Measurements from ENCODE around the gene ADAM17.

The ADAM17 gene

DNA sequence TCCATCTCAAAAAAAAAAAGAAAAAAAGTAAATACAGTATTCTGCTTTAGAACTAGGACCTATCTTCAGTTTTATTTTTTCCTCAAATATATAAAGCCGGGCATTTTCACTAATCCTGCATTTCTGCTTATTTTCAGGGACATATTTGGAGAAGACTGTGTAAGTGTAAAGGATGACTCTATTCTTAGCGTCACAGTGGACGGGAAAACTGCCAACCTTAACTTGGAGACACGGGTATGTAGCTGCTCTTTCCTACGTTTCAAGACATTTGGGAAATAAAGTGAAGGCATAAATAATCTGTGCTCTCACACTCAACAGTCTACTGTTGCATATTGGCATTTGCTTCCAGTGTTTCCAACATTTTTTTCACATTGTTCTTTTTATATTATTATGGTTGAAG lies 84.4 kb downstream of the ADAM17 start:
- no peak for DNase-seq (ENCODE audit: low spot score)

DNA sequence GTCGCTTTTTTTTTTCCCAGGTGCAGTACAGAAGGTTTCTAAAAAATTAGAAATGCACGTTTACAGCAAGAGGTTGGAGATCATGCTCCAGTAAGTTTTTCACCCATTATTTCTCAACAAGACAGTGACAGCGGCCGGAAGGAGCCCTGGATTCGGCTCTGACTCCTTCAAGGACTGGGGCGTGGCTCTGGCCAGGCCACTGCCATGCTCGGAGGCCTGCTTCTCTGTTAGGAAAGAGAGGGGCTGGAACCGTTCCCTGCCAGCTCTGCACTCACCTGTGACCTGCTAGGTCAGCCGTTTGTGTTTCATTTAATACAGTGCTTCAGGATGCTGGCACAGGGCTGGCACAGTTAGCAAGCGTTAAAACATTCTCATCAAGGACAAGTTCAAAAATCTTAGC lies 87.9 kb downstream of the ADAM17 start:
- DNase-seq (ENCODE audit: low spot score): no peak

DNA sequence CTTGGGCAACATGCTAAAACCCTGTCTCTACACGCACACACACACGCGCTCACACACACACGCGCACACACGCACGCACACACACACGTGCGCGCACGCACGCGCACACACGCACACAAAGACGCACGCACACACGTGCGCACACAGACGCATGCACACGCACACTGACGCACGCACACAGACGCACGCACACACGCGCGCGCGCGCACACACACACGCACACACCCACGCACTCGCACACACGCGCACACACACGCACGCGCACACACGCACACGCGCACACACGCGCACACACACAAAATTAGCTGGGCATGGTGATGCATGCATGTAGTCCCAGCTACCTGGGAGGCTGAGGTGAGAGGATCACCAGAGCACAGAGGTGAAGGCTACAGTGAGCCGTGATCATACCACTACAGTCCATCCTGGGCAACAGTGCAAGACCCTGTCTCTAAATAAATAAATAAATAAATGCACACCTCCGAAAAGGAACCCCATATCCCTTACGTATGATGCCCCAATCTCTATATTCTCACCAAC lies 89.4 kb downstream of the ADAM17 start:
- no peak for DNase-seq (ENCODE audit: low spot score)

DNA sequence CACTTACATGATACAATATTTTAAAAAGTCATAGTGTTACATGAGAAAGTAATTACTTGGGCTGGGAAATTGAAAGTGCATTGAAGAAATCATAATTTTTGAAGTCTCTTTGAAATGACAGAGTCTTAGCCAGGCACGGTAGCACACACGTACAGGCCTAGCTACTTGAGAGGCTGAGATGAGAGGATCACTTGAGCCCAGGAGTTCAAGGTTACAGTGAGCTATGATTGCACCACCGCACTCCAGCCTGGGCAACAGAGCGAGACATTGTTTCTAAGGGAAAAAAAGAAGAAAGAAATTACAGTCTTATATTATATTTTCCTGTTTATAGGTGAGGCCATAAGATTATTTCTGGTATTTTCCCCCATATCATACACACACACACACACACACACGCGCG lies 90.5 kb downstream of the ADAM17 start:
- no peak for DNase-seq (ENCODE audit: low spot score)

DNA sequence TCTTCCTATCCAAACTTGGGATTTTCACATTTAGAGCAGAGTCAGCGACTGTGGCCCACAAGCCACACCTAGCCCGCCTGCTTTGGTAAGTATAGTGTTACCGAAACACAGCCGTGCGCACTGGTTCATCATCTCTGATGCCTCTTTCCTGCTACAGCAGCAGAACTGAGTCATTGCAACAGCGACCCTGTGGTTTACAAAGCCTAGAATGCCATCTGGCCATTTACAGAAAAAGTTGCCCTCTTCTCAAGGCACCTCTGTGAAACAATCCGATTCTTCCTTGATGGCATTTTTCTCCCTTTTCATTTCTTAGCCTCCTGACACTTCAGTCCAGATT lies 92.0 kb downstream of the ADAM17 start:
- no peak for DNase-seq (ENCODE audit: low spot score)

DNA sequence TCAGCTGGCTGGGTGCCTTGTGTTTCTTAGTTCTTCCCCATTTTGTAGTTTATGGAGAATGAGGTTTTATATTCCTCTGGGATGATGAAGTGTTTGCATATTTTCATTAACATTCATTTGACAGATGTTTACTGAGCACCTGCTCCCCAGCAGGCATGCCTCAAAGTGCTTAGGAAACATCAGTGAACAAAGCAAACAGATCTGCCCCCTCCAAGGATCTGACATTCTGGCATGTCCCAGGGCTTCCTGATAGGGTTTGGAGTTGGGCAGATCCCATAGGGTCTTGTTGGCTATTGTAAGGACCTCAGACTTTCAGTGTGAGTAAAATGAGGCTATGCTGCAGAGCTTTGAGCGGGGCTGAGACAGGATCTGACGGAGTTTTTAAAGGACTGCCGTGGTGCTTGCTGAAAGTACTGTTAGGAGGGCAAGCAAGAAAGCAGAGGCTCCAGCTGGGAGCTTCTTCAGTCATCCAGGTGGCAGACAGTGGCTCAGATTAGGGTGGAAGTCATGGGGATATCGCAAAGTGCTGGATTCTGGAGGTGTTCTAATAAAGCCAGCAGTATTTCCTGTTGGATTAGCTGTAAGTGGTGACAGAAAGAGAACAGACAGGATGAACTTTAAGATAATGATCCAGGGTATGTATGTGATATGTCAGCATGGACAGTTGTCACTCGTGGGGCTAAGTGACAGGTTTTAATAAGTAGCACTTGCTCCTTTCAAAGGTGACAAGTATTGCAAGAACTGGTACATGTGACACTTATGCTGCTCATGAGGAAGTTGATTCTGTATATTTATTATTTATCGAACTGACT lies 92.5 kb downstream of the ADAM17 start:
- DNase-seq (ENCODE audit: low spot score): no peak

DNA sequence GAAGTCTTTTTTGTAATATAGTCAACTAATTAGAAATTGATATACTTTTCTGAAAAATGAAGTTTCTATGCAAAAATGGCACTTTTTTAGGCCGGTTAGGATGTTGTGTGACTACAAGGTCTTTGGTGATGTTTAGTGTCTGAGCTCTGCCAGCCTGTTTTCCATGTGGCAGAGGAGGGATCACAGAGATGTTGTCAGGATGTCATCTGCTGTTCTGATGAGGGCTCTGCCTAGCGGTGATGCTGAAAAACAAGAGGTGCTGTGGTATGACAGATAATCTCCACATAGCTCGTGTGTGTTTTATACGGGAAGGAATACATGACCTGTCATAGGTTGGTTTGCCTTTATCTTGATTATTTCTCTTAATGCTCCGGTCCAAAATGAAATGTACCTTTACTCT lies 93.3 kb downstream of the ADAM17 start:
- no peak for DNase-seq (ENCODE audit: low spot score)

DNA sequence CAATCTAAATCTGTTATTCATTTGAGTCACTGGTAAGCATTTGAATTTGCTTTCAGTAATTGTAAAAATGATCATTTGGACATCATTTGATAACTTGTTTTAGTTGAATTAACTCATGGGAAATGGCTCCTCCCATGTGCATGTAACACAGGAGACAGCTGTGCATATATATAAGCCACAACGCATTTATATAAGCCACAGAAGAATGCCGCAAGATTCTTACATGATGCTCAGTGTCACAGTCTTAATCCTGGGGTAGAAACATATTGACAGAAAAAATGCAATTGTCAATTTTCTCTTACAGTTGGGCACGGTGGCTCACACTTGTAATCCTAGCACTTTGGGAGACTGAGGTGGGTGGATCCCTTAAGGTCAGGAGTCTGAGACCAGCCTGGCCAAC lies 94.6 kb downstream of the ADAM17 start:
- no peak for DNase-seq (ENCODE audit: low spot score)

DNA sequence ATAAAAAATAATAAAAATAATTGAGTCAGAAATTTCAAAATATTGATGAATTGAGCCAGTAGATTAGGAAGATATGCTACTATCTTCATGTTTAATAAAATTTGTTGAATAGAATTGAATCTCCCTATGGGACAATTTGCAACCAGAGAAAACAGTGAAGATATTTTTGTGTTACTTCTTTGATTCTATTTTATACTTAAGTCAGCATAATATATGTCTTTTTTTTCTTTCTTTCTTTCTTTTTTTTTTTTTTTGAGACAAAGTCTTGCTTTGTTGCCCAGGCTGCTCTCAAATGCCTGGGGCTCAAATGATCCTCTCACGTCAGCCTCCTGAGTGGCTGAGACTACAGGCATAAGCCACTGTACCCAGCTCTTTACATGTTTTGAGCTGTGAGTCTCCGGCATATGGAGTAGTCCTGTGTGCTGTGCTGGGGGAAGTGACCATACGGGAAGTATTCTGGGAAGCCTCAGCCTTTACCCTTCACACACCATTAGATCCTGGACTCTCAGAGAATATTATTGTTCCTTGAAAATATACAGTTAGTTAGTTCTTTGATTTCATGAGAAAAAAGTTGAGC lies 95.1 kb downstream of the ADAM17 start:
- DNase-seq (ENCODE audit: low spot score): no peak

DNA sequence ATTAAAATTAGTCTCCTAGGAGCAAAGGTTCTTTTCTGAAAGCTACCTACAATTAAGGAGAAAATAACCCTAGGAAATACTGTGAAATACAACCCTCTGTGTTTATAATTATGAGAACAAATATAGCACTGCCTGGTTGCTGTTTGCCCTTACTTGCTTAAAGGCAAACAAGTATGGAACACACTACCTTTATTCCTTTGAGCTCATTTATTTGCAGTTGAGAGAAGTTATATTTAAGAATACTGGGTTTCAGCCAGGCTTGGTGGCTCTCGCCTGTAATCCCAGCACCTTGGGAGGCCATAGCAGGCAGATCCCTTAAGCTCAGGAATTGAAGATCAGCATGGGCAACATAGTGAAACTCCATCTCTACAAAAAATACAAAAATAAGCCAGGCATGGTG lies 104.4 kb downstream of the ADAM17 start:
- DNase-seq (ENCODE audit: low spot score): no peak

DNA sequence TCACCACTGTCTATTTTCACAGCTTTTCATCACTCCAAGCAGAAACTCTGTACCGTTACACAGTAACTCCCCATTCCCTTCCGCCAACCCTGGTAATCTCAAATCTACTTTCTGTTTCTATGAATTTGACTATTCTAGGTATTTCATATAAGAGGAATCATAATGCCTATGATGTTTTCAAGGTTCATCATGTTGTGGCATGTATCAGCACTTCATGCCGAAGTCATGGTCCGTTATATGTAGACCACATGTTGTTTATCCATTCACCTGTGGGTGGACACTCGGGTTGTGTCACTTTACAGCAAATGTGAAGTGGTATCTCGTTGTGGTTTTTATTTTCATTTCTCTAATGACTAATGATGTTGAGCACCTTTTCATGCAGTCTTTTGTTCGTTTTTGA lies 110.5 kb downstream of the ADAM17 start:
- DNase-seq (ENCODE audit: low spot score): no peak

DNA sequence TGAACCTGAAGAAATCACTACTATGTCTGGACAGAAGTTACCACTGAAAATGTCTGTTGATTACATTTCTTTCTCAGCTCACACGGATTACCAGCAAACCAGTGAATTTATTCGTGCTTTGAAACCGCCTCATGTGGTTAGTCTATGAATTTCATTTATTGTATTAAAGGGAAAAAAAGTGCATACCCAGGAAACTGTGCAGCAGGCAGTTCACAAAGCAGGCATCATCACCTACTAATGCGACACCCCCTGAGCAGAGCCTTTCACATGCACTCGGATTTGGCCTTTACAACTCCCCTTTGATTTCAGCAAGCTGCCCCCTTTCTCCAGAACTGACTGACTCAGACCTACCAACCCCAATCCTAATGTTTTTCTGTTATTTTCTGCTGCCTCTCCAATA lies 112.1 kb downstream of the ADAM17 start:
- no peak for DNase-seq (ENCODE audit: low spot score)

DNA sequence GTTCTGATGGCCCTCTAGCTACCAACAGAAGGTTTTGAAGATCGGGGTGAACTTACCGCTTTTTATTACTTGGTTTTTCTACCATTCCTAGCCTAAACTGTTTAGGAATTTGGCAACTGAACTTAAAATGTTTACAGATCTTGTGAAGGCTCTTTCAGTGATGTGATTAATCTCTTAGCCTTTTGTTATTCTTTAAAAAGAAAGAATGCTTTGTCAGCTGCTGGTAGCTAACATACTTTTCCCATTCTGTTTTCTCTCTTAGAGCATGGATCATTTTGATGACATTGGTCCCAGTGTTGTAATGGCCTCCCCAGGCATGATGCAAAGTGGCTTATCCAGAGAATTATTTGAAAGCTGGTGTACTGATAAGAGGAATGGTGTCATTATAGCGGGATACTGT lies 114.1 kb downstream of the ADAM17 start:
- no peak for DNase-seq (ENCODE audit: low spot score)

DNA sequence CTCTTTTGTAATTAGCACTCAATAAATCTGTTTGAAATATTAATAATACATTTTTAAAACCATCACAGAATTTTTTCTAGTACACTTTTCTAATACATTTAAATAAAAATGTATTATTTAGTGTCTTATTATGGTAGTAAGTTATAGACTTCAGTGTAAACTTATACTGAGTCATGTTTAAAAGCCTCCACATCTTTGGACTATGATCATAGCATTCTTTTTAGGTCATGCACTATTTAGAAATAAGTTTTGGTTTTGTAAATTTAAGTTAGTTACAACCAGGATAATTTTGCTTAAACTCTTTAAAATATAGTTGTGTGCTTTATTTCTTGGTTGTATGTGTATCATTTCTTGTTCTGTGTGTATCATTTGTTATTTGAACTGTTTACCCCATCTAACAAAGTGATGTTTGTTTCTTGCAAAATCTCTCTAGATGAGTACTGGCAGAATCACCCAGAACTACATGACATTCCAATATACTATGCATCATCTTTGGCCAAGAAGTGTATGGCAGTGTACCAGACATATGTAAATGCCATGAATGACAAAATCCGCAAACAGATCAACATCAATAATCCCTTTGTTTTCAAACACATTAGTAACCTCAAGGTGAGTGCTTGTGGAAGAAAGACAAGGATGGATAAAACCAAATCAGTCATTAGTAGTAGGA lies 115.4 kb downstream of the ADAM17 start:
- no peak for DNase-seq (ENCODE audit: low spot score)

DNA sequence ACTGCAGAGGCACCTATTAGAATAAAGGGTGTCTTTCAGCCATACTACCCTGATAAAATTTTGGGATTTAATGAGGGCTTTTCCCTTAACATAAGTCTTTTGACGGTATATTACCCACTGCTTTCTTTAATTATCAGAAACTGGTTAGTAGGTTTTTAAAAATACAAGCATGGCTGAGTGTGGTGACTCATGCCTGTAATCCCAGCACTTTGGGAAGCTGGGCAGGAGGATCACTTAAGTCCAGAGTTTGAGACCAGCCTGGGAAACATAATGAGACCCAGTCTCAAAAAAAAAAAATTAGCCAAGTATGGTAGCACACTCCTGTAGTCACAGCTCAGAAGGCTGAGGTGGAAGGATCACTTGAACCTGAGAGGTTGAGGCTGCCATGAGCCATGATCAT lies 116.1 kb downstream of the ADAM17 start:
- no peak for DNase-seq (ENCODE audit: low spot score)

Measured in hematopoietic multipotent progenitor cell treated with erythropoietin and hydrocortisone succinate and interleukin-3 and kit ligand, for 15 days (in vitro differentiated cells).